Brain pericyte (primary cell): ENCODE data around the gene GJB1.

Source experiments
- DNase-seq: peaks from one replicate; pipeline ENCODE4 v3.0.0-alpha.2; 2012; ENCODE audit warnings: low read depth, low spot score

The GJB1 gene

DNA sequence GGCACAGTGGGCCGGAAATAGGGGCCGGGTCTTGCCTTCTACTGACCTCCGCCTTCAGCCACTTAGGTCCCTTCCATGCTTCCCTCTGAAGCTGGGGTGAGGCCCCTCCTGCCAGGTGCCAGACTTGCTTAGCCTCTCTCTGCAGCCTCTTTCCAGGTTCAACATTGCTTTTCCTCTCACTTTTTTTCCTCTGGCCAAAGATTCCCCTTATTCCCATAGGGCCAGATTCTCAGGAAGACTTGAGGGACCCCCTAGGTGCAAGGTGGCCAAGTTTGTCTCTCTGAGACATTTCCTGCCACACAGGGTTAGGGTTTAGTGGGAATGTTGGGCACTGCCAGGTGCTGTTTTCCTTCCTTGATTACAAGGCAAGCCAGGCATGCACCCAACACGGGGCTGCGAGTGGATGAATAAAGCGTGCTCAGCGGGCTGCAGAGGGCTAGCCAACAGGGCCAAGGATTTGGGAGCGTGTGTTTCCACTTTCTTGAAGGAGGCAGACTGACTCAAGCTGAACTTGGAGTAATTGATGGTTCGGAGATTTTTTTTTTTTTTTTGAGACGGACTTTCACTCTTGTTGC, 7.6 kb upstream of the GJB1 start:
- DNase-seq, result no peak

DNA sequence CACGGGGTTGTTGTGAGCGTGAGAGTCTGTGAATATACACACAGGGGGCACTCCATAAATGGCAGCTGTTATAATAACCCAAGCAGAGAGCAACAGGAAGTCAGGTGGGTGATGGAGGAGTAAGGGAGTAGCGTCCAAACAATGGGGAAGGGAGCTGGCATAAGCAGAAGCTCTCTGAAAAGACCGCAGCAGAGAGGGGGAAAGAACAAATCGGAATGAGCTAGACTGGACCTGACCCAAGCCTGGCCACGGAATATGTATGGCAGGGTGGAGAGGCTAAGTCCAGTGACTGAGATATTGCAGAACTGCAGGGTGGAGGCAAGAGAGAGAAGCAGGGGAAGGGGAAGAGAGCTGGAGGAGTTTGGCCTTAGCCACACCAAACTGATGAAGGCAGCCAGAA, 6.5 kb upstream of the GJB1 start:
- DNase-seq, result no peak

- no peak for DNase-seq
These were observed 5.7 kb upstream of the GJB1 start for GRCh38 chrX:71217298-71217697.

DNA sequence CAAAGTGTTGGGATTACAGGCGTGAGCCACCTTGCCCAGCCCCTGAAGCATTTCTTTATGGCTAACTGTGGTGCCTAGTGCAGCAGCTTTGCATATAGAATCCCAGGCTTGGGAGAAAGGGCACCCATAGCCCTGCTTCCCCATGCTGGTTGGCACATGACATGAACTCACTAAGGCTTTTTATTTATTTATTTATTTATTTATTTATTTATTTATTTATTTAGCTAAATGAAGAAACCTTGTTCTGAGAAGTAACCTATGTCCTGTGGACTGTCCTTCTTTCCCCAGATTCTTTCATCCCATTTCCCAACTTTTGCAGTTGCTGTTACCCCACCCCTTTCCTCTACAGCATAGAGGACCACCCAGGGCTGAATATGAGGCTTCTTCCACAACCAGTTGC, 1.9 kb upstream of the GJB1 start:
- no peak for DNase-seq

- DNase-seq, result no peak
These were observed 1.2 kb downstream of the GJB1 start for GRCh38 chrX:71224098-71224708.

- no peak for DNase-seq
These were observed 2.0 kb downstream of the GJB1 start for GRCh38 chrX:71225009-71225408.

DNA sequence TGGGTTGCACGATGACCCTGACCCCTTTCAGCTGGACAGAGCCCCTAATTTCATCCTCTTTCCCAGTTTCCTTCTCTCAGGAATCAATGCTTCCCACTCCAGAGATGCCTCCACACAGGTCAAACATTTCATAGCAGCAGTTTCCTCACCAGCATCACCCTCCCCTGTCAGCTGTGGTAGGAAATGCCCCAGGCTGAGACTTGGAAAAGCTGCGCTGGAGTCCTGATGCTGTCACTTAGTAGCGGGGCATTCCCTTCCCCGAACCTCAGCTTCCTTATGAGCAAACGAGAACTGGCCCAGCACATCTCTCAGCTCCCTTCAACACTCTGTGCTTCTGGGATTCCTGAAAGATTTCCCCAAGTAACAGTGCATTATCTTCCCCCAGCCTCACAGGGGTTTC, 2.7 kb downstream of the GJB1 start:
- DNase-seq, result no peak

GRCh38 chrX:71227370-71228062, 4.5 kb downstream of the GJB1 start:
- no peak for DNase-seq

DNA sequence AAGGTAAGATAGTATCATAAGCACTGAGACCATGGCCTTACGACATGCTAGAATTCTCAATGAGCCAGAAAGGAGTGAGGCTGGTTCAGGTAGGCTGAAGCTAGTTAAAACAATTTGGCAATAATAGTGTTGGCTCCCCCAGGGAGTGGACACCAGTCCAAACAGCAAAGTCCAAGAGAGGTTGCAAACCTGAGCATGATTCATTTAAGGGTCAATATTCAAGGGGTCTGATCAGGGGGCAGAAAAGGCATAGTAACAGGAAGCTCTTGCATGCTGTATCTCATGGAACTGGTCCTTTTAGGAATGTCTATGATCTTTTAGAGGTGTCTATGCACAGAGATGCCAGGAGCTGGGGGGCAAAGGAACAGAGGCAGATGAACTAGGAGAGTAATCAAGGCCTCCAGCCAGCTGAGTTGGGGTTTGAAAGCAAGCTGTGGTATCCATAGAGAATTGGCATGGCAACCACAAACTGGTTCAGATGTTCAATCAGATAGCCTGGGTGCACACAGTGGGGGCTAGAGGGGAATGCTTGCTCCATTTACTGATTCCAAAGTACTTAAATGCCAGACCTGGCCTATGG, 5.1 kb downstream of the GJB1 start:
- no peak for DNase-seq

DNA sequence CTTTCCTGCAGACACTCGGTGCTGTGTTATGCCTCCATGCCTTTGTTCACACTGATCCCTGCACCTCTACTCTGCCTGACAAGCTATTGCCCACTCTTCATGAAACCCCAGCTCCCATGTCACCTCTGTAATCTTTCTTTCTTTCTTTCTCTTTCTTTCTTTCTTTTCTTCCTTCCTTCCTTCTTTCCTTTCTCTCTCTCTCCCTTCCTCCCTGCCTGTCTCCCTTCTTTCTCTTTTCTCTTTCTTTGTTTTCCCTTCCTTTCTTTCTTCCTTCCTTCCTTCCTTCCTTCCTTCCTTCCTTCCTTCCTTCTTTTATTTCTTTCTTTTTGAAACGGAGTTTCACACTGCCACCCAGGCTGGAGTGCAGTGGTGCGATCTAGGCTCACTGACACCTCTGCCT, 12.5 kb downstream of the GJB1 start:
- no peak for DNase-seq

DNA sequence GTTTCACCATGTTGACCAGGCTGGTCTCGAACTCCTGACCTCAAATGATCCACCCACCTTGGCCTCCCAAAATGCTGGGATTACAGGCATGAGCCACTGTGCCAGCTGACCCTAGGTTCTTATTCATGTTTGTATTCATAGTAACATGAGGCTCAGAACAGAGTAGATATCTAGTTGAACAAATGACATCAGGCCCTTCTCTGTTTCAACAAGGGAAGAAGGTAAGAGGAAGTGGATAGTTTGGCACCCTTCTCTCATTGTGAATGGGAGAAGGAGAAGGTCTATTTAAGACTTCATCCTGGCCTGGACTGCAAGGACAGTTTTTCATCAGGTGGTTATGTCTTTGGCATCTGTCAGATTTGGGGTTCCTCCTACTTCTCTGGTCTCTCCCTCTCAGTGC, 13.8 kb downstream of the GJB1 start:
- no peak for DNase-seq

GRCh38 chrX:71239781-71240180, 16.8 kb downstream of the GJB1 start:
- no peak for DNase-seq

DNA sequence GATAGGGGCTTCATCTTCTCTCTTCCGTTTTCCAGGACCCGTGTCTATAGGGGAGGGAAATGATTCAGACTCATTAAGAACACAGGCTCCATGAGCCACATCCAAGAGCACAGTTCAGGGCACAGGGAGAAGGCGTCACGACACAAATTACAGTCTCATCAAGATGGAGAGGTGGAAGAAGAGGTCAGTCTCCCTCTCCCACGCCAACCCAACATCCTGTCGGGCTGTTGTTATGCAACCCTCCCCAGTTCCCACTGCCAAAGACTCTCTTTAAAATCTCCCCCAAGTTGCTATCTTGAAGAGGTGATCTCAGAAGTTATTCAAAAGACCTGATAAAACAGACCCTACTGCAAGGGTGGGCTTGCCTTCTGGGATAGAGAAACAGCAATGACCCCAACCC, 18.3 kb downstream of the GJB1 start:
- no peak for DNase-seq

DNA sequence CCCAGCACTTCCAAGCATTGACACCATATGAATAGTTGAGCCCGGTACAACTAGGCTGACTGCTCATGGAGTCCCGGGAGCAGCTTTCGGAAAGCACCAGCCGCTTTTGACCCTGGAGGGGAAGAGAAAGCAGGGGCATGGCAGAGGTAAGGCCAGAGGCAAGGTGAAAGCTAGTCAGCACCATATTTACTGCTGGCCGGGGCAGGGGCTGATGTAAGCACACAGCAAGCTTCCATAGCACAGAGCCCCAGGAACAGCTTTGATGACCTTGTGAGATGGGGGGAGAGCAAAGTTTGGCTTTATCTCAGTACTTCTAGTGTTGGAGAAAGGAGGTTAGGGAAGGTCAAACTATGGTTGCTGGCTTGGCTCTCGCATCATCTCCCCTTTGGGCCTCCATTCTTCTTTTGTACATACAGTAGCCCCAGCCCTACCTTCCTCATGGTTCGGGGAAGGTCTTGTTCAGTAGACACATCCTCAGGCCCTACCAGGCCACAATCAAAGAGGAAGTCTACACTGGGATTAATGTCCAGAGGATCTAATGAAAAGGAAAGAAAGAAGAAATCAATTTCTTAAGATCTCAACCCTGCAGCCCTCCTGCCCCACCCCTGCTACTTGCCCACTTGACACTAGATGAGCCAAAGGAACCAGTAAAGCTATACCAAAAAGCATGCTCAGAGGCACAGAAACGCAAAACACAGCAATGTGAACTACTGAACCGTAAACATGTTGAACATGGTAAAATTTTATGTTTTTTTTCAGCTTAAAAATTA, 21.5 kb downstream of the GJB1 start:
- DNase-seq, result no peak

DNA sequence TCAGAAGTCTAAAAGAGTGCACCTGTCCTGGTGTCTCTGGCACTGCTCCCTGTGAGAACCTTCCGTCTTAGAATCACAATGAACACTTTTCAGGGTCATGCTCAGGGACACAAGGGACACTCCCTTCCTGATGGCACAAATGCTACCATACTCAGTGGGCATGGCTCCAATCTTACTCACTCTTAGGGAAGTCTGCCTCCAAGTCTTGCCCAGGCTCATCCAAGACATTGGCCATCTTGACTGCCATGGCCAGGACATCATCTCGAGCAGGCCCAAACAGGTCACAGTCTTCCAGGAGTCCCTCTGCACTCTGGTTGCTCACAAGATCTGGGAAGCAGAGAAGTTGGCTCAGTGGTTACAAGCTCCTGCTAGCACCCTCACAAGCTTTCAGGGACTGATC, 22.1 kb downstream of the GJB1 start:
- no peak for DNase-seq

- DNase-seq, result no peak
These were observed 27.8 kb downstream of the GJB1 start for GRCh38 chrX:71250841-71251240.

DNA sequence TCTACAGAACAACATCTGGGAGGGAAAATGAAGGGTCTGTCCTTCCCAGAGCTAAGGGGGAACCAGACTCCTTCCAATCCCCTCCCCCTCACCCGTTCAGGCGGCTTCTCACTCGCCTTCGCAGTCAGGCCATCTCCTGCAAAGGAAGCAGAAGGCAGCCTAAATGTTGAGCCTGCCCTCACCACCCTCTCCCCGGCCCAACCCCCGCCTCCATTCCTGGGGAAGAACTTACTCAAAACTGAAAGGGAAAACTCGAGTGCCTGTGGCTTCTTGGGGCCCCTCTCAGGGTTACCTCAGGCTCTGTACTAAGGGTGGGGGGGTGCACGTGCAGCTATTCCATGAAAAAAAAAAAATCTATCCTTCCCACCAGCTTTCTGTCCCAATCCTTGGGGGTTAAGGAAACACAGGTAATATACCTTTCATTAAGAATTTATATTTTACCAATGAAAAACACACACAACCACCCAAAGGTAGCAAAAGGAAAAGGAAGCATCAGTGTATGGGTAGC, 28.5 kb downstream of the GJB1 start:
- no peak for DNase-seq

GRCh38 chrX:71252221-71252620, 29.2 kb downstream of the GJB1 start:
- no peak for DNase-seq

DNA sequence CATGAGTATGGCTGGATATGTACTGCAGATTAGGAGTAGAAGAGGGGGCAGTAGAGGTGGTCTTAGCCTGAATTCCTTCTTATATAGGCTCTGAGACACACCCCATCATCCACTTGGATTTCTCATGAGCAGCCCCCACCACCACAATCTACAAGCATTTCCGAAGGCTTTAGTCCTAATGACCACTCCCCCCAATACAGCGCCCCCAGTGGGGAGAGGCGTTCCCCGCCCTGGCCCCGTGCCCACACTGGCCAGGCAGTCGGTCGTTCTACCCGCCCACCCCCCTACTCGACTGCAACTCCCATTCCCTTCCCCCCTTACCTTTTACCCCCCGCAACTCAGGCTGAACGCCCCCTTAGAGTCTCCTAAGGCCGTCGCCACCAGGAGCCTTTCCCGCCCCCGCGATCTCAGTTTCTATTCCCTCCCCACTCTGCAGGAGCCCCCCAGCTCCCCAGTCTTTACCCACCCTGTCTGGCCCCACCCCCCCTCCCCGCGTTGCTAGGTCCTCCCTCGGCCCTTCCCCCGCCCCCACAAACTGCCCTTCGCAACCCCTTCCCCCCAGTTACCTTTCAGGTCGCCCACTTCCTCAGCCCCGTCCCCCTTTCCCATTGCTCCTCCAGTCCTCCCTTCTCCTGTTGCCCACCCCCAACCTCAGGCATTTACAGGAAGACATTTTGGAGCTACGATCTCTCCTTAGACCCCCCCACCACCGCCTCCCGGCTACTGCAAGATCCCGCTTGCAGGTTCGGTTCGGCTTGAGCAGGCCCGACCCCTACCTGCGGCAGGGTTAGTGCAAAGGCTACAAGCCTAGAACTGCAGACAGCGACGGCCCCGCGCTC, 30.4 kb downstream of the GJB1 start:
- DNase-seq, result no peak

GRCh38 chrX:71254092-71254963, 31.3 kb downstream of the GJB1 start, which contains the start of gene ZMYM3:
Gene ZMYM3, minus strand, starts transcription at chrX:71254140. Its CDS starts 885 bp downstream, at chrX:71253255.
- peak; percentile 50 for DNase-seq
